Right ventricle myocardium superior (tissue), 1 donor: Measurements from ENCODE around the gene DIABLO. TPM values are rescaled to one million over a fixed set of nuclear protein-coding genes. Genes with fewer than 3 reads are reported as not detected.
A peak's percentile ranks its signal among the peaks of the same experiment; 100 is the strongest.
"Not testable (repeated sequence)": the region's sequence is repeated elsewhere in the genome, so short reads cannot be mapped to it uniquely, and the experiment has no call there.

Experiments
- ATAC-seq: fragments of 200-7000 bp; cut with Tn5 transposase; one replicate; pipeline ENCODE4 v1.9.1; 2020; ENCODE audit warnings: mild to moderate bottlenecking; ENCODE audit not compliant: poor library complexity
- DNase-seq: peaks from one replicate; pipeline ENCODE4 v3.0.0-alpha.2; 2020
- intact Hi-C: fragments of 100-400 bp; cut with DNase I; formaldehyde crosslinking; loops from one replicate; pipeline ENCODE4 v1.11.2; 2022
- total RNA-seq: library from RNA; stranded (reverse); fragmentation: NEBNext Ultra II Directional; extraction: Animal tissue kit (Norgen Biotek cat#: 25700); gene quantifications from one replicate; pipeline ENCODE4 v1.2.1, GENCODE V29; 2021
- donor health status: DM: no; HTN: yes; CAD: no; lungs with severe emphysema.

The DIABLO gene
- total RNA-seq, 1 donor from 2014 or later = 27.8 TPM

- intact Hi-C loops = no loop called here
These were observed 694 bp upstream of the DIABLO start for GRCh38 chr12:122226366-122227125.

GRCh38 chr12:122216445-122216844, 9.4 kb downstream of the DIABLO start:
- intact Hi-C loops = no loop called here
- no peak for ATAC-seq

More at GRCh38 chr12:122226366-122227125, 694 bp upstream of the DIABLO start:
- DNase-seq (no peak), ATAC-seq (no peak)

DNA sequence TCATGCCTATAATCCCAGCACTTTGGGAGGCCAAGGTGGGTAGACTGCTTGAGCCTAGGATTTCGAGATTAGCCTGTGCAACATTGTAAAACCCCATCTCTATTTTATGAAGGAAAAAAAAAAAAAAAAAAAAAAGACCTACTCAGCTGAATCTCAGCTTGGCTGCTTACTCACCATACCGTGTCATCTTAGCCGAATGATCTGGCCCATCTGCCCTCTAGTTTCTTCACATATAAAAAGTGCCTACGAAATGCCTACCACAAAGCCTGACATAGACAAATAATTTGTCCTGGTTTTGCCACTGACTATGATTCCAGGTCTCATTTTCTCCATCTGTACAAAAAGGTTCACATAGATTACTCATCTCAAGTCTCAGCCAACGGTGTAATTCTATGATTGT, 10.1 kb downstream of the DIABLO start:
- DNase-seq (no peak), ATAC-seq (no peak)
- intact Hi-C loops = no loop called here

More at GRCh38 chr12:122216445-122216844, 9.4 kb downstream of the DIABLO start:
- DNase-seq = no peak

DNA sequence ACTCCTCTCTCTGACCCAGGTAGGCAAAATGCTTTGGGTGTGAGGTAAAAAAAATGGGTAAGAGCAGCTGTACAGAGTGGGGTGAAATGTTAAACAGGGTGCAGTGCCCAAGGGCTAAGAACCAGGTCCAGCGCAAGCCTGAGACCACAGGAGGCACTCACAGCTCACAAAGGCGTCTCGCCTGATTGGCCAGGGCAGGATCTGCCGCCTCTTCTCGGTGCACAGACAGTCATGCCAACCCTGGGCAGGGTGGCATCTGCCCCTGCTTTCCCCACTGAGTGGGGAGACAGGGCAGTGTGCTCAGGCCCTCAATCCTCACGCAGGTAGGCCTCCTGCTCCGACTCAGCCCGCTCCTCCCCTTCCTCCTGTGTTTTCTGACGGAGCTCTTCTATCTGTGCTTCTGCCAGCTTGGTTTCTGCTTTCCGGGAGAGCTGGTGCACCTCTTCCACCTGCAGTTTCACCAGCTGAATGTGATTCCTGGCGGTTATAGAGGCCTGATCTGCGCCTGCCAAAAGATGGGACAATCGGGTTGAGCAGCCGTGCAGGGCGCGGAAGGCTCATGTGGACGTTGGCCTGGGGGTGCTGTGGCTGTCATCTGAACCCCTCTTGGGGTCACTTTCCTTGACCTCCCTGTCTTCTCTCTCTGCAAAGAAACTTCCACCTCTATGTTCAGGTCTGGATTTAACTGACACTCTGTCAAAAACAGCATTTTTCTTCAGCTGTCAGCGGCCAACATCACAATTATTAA, 17.6 kb downstream of the DIABLO start:
- ATAC-seq = no peak
- intact Hi-C loops = no loop called here

GRCh38 chr12:122207391-122207790, 18.5 kb downstream of the DIABLO start:
- DNase-seq (no peak), ATAC-seq (no peak)
- intact Hi-C loops = no loop called here

More for the DNA sequence above, 17.6 kb downstream of the DIABLO start:
- DNase-seq = no peak

GRCh38 chr12:122206976-122207375, 18.9 kb downstream of the DIABLO start:
- intact Hi-C loops = no loop called here
- ATAC-seq (no peak), DNase-seq (no peak)

- intact Hi-C loops = no loop called here
- DNase-seq (no peak), ATAC-seq (no peak)
These were observed 19.6 kb downstream of the DIABLO start for GRCh38 chr12:122206111-122206881.

GRCh38 chr12:122205053-122205925, 20.6 kb downstream of the DIABLO start:
- no peak for DNase-seq
- no peak for ATAC-seq
- intact Hi-C loops = no loop called here

GRCh38 chr12:122204167-122205052, 21.4 kb downstream of the DIABLO start:
- DNase-seq (peak; percentile 46), ATAC-seq (no peak)
- intact Hi-C loops = no loop called here

DNA sequence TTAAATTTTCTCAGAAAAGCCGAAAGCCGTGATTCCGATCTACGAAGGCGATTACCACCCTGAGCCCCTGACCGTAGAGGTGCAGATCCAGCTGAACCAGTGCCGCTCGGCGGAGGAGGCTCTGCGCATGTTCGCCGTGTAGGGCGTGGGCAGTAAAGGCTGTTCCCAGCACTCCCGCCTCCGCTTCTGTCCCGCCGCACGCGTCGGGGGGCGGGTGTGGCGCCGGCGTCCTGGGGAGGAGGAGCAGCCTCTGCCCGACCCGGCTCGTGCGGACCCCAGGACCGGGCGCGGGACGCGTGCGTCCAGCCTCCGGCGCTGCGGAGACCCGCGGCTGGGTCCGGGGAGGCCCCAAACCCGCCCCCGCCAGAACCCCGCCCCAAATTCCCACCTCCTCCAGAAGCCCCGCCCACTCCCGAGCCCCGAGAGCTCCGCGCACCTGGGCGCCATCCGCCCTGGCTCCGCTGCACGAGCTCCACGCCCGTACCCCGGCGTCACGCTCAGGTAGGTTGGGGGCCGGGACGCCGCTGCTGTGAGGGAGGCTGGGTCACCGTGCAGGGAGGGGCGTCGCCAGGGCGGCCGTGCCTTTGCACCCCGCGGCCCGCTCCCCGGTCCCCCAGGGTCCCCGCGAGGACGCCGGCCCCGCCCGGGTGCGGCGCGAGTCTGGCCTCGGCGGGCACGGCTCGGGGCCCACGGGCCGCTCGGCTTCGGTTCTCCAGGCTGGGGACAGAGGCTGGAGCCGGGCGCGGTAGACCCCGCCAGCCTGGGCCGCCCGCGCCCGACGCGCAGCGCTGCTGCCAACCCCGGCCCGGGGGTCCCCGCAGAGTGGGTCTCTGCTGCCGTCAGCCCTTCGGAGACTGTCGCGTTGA, 22.3 kb downstream of the DIABLO start, which contains the start of gene B3GNT4:
Gene B3GNT4, plus strand, starts transcription at position 409 of the 866 bp plus-strand sequence. CDS start 910 bp downstream, outside the sequence.
- DNase-seq = peak; percentile 72

GRCh38 chr12:122202811-122203210, 23.0 kb downstream of the DIABLO start:
- intact Hi-C loops, DNase-seq, ATAC-seq: not testable (repeated sequence)

More for the DNA sequence above, 22.3 kb downstream of the DIABLO start, which contains the start of gene B3GNT4:
- ATAC-seq = peak; percentile 82
- intact Hi-C loops = no loop called here

DNA sequence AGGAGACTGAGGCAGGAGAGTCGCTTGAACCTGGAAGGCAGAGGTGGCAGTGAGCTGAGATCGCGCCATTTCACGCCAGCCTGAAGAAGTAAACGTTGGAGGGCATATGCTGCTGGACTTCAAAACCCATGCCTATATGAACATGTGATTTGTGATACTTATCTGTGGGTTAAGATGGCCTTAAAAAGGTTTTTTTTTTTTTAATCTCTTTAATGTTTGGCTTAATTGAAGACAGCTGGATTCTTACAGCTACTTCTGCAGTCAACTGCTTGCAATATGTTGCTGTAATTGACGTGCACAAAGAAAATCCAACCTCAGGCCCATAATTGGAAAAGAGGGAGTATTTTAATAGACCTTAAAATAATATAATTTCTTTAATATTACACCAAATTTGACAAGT, 23.8 kb downstream of the DIABLO start:
- DNase-seq = no peak
- intact Hi-C loops = no loop called here
- no peak for ATAC-seq

DNA sequence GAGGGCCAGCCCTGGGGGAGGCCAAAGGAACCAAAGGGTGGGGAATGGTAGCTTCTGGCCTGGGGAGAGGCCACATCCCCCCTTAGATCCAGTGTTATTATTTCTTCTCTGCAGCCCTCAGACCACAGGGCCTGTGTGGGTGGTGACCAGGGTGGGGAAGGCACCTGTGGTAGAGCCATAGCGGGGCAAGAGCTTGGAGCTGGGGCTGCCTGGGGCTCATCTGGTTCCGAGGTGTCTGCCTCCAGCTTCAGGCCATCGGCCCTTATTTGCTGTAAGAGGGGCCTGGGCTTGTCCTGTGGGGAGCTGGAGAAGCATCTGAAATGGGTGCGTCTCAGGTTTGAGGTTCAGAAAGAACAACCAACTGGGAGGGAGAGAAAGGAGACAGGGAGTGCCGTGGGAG, 24.5 kb downstream of the DIABLO start:
- ATAC-seq (no peak), DNase-seq (no peak)
- intact Hi-C loops = no loop called here

- no peak for ATAC-seq
- no peak for DNase-seq
- intact Hi-C loops = no loop called here
These were observed 25.2 kb downstream of the DIABLO start for GRCh38 chr12:122200541-122201175.

- intact Hi-C loops = no loop called here
- no peak for ATAC-seq
- DNase-seq = no peak
These were observed 26.1 kb downstream of the DIABLO start for GRCh38 chr12:122199484-122200355.
